ENCODE results near the gene FAM217B. TPM values are rescaled to one million over a fixed set of nuclear protein-coding genes. Genes with fewer than 3 reads are reported as not detected.

Gene FAM217B
- total RNA-seq, 2 donors from 2014 or later = 7.9 to 17.6 TPM

- no peak for DNase-seq (ENCODE audit: low spot score)
- H3K4me1 ChIP-seq = no peaks in the 10 kb centered on the region
- TF ChIP-seq CTCF (IDR thresholded peaks at IDR 0.05) = no peak
- no peak overlapping the region for H3K4me3 ChIP-seq
- H3K27ac ChIP-seq = no peak overlapping the region
- no peaks in the 10 kb centered on the region for H3K27me3 ChIP-seq
- no peaks in the 10 kb centered on the region for H3K36me3 ChIP-seq
- no peaks in the 10 kb centered on the region for H3K9me3 ChIP-seq
Measured at GRCh38 chr20:59976156-59976782, 36.1 kb downstream of the FAM217B start.

GRCh38 chr20:59977086-59977485, 36.9 kb downstream of the FAM217B start:
- no peak for DNase-seq (ENCODE audit: low spot score)
- H3K9me3 ChIP-seq = no peaks in the 10 kb centered on the region
- no peaks in the 10 kb centered on the region for H3K4me1 ChIP-seq
- no peak overlapping the region for H3K4me3 ChIP-seq
- H3K36me3 ChIP-seq = no peaks in the 10 kb centered on the region
- no peaks in the 10 kb centered on the region for H3K27me3 ChIP-seq
- H3K27ac ChIP-seq = no peak overlapping the region
- no peak for TF ChIP-seq CTCF (IDR thresholded peaks at IDR 0.05)

GRCh38 chr20:59983076-59983475, 42.9 kb downstream of the FAM217B start:
- no peak for TF ChIP-seq CTCF (IDR thresholded peaks at IDR 0.05)
- DNase-seq (ENCODE audit: low spot score) = no peak

GRCh38 chr20:59984541-59984940, 44.4 kb downstream of the FAM217B start:
- no peak for TF ChIP-seq CTCF (IDR thresholded peaks at IDR 0.05)
- H3K4me1 ChIP-seq = no peaks in the 10 kb centered on the region
- H3K4me3 ChIP-seq = no peak overlapping the region
- H3K9me3 ChIP-seq = no peaks in the 10 kb centered on the region
- no peak for DNase-seq (ENCODE audit: low spot score)
- no peak overlapping the region for H3K27ac ChIP-seq
- H3K27me3 ChIP-seq = no peaks in the 10 kb centered on the region
- H3K36me3 ChIP-seq = no peaks in the 10 kb centered on the region

More at GRCh38 chr20:59983076-59983475, 42.9 kb downstream of the FAM217B start:
- Histone ChIP-seq H3K36me3 (no peaks in the 10 kb centered on the region), H3K4me1 (no peaks in the 10 kb centered on the region), H3K9me3 (no peaks in the 10 kb centered on the region), H3K4me3 (no peak overlapping the region), H3K27ac (no peak overlapping the region), H3K27me3 (no peaks in the 10 kb centered on the region)

- no peak for DNase-seq (ENCODE audit: low spot score)
- Histone ChIP-seq H3K27ac (no peak overlapping the region), H3K9me3 (no peaks in the 10 kb centered on the region), H3K4me1 (no peaks in the 10 kb centered on the region), H3K4me3 (no peak overlapping the region), H3K27me3 (no peaks in the 10 kb centered on the region), H3K36me3 (no peaks in the 10 kb centered on the region)
- no peak for TF ChIP-seq CTCF (IDR thresholded peaks at IDR 0.05)
Measured at GRCh38 chr20:59985164-59985563, 45.0 kb downstream of the FAM217B start.

- Histone ChIP-seq H3K9me3 (no peaks in the 10 kb centered on the region), H3K27me3 (no peaks in the 10 kb centered on the region), H3K36me3 (no peaks in the 10 kb centered on the region)
Measured at GRCh38 chr20:59985864-59986263, 45.7 kb downstream of the FAM217B start.

More at GRCh38 chr20:59985864-59986263, 45.7 kb downstream of the FAM217B start:
- DNase-seq (ENCODE audit: low spot score) = no peak
- Histone ChIP-seq H3K4me3 (no peak overlapping the region), H3K27ac (no peak overlapping the region), H3K4me1 (no peaks in the 10 kb centered on the region)
- no peak for TF ChIP-seq CTCF (IDR thresholded peaks at IDR 0.05)

All from right atrium auricular region (tissue), 2 donors.